CD4-positive, alpha-beta T cell treated with Interleukin-1 beta for 1 hour (primary cell): ENCODE measurements around the gene ZC3H12D.
"Not testable (repeated sequence)": the region's sequence is repeated elsewhere in the genome, so short reads cannot be mapped to it uniquely, and the experiment has no call there.

Experiments used
- DNase-seq, 2 donors: peaks; one replicate each; pipeline ENCODE4 v3.0.0-alpha.2; 2020 to 2022

Gene ZC3H12D

DNA sequence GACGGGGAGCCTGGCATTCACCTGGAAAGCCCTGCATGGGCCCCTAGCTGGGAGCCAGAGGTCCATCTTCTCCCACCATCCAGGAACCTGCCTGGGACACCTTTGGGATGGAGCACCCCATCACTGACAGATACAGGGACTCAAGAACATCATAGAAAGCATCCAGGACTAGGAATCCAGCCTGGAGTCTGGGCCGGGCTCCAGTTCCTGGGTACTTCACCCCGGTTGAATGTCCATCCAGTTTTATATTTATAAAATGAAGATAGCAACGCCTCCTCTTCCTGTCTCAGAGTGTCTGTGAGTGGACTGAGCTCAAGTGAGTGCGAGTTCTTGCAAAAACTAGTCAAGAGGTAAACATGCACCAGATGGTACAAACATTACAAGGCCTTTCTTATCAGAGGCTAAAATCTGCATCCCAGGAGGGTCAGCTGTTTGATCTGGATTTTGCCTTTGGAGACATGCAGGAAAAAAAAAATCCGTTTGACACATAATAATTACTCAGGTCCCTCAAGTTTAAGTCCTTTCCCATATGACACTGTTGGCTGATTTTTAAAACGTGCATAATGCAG lies 27.4 kb downstream of the ZC3H12D start:
- no peak for DNase-seq

DNA sequence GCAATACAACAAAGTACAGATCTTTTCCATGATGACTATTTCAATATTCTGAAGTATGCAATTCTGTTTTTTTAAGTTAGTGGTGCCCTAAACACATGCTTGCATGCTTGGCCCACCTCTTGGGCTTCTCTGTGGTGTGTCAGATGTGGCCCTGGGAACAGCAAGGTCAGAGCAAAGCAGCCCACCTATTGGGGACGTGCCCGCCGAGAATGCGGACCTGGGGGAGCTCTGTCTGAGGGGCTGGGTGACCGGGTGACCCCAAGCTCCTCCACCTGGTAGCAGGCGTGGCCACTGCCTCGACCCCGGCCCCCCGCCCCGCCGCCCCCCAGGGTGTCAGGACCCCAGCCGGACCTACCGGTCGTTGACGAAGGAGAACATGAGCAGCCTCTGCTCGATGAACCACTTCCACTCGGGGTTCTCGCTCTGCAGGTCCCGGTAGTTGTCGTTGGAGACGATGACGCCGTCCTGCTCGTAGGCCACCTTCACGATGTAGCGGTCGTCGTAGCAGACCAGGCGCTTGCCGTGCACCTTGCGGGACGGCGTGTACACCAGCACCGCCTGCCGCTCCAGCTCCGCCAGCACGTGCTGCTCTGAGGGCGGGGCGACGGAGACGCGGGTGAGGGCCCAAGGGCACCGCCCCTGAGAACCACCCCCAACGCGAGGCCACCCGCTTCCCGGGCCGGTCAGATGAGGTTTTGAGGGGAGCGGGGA lies 28.3 kb downstream of the ZC3H12D start:
- no peak for DNase-seq

DNA sequence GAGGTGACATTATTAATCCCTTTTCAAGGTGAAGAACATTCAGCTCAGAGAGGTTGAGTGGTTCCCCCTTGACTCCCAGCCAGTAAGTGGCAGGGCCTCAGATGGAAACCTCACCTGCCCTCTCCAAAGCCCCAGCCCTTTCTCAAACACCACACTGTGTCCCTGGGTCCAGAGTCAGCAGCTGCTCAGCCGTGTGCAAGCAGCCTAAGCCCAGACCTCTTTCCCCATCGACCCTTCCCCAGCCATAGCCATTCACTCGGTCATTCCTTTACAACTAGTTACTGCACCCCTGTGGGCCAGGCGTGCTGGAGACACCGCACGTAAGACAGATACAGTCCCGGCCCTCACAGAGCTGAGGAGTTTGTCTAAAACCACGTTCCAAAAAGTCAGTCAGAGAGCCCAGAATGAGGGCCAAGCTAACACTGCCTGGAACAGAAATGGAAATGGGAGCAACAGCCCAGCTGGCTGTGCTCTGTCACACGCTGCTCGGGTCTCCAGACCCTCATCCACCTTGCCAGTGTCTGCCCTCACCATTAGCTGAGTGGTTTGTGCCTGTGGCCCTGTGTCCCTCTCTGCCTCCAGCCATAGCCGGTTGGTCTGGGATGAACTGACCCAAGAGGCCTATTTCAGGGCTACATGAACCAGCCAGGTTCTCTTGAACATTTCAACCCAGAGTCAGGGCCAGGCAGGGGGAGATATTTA lies 29.6 kb downstream of the ZC3H12D start:
- no peak for DNase-seq

DNA sequence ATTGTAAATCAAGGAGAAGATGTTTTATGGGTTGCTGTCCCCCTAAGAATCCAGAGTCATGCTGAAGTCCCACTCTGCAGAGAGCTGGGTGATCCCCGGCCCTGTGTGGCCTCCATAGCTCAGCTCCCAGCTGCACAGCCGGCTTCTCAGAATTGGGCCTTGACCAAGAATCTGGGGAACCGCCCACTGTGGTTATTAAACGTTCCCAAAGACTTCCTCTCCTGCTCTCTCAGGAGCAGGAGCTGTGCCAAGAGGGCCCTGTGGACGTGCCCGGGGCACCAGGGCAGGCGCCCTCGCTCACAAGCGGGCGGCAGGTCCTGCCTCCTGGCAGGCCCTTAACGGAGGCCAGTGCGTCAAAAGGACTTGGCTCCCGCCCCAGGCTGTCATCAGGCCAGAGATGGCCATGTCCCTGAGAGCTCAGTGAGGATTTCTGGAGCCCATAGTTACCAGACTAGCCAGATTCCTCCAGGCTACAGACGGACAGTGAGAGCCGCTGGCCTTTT lies 30.4 kb downstream of the ZC3H12D start:
- DNase-seq = no peak

DNA sequence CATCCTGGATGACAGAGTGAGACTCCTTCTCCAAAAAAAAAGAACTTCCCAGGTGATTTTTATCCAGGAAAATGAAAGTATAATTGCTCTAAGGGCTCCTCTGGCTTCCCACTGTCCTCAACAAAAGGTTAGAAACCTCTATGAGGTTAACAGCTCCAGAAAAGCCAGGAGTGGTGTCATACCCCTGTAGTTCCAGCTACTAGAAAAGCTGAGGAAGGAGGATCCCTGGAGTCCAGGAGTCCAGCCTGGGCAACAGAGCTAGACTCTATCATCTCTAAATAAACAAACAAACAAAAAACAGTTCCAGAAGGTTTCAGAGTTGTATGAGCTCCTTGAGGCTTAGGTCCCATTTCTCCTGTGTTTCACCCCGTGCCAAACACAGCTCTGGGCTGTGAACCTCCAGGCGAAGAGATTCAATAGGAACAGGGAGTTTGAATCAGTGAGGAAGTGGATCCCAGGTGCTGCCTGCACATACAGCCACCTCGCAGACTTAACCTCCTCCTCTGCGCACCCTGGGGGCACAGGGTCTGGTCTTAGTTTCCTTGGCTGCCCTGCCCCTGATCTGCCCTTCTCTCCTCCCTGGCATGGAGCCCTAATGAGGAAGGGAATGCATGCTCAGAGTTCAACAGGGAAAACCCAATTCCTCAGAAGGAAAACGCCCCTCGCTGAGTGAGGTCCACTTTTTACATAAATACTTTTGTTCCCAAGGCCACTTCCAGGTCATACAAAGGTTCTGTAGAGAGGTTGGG lies 31.0 kb downstream of the ZC3H12D start:
- DNase-seq = no peak

DNA sequence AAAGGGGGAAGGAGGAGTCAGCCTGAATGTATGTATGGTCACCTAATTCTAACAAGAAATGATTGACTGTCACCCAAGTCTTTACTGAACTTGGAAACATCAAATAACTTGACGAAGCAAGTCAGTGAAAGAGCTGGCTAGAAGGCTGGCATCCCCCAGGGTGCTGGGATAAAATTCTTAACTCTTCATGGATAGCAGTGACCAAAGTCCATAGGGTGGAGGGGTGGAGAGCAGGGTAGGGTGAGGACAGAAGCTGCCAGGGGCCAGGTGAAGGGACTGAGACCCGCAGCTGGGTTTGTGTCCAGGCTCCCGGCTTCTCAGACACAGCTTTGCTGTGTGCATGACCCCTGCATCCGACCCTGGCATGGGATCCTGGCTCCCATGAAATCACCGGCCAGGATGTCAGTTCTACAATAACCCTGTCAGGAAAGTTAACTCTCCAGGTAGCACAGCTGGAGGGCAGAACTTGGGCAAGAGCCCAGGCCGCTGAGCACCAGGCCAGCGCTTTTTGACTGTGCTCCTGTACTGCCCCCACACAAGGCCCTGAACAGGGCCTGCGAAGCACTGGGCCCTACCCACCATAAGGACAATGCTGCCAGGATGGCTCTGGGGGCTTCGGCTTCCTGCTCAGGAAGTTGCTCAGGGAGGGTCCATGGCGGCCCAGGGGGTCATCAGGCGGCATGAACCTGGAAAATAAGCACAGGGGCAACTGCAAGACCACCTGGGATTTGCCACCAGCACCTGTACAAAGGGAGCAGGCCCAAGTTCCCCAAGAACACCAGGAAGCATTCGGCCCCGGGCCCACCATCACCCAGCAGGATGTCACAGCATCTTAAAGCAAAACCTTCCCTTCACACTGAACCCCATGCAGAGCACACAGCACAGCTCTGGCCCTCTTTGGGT lies 32.5 kb downstream of the ZC3H12D start:
- no peak for DNase-seq

DNA sequence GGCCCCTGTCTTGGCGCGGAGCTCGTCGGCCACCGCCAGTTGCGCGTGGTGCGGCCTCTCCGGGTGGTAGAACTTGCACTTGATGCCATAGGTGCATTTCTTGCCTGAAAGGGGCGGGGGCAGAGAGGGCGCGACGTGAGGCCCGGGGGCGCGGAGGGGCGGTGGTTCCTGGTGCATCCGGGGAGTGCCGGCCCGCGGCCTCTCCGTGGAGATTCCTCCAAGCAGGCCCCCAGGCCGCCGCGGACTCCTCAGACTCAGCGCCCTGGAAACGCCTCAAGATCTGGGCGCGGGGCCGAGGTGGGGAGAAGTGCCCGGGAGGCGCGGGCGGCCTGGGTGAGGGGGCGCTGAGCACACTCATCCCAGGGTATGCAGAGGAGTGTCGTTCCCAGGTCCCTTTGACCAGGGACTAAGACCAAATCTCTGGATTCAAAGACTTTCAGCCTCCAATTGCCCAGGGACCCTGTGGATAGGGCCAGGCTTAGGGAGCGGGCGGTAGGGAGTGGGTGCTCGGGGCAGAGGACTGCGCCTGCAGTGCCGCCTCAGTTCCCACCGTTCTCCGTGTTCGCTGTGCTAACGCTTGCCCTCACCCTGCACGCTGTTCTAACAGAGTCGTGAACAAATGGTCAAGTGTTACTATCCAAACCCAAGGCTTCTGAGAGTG lies 33.3 kb downstream of the ZC3H12D start:
- DNase-seq = no peak

DNA sequence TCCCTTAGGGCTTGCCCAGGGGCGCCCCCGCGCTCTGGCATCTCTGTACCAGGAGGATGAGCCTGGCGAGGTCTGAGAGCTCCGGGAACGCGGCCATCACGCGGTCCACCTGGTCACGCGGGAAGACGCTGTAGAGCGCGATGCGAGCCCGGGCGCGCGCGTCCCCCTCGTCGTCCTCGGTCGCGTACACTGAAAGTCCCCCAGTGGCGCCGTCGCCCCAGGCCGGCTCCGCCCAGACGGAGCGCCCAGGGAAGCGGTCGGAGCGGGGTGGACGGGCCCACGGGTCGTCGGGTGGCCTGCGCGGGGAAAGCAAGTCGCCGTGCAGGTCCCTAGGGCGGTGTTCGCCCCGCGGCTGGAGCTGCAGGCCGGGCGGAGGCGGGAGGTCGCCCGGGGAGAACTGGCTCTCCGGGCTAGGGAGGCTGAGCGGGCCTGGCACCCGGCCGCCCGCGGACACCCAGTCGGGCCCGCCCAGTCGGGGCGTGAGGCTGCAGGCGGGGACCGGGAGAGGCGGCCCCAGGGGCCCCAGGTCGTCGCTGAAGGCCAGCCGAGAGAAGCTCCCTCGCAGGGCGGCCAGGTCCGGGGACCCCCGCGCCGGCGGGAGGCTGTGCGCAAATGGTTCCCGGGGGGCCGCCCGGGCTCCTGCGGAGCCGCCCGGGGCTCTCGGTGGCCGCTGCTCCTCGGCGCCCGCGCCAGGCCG lies 34.0 kb downstream of the ZC3H12D start:
- DNase-seq = no peak

DNA sequence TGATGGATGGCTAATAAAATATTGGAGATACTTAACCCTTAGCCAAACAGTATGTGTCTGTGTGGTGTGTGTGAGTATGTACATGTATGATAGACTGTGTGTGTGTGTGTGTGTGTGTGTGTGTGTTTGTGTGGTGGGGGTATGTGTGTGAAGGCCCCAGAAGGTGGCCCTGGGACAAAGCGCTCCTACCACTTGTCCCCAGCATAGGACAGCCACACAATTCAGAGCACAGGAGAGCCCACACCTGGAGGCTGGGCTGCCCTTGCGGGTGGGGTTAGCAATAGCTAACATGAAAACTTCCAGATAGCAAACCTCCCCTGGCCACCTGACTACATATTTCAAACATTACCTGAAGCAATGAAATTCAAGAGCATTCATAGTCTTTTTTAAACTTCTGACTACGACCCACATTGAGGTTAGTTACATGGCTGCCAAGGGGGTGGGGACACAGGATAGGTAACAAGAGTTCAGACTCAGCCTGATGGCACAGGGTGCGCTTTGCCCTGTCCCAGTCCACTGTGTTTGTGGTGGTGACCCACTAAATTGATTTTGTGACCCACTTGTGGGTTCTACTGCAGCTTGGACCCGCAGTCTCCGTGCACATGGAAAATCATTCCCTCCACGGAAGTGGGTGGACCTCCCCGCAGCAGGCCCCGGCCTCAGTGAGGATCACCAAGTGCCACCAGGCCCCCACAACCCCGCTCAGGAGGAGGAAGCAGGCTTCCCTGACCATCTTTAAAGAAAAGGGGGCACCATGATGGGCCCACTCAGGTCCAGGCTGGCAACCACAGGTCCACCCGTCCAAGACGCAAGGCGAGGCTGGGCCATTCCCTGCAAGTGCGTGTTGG lies 34.8 kb downstream of the ZC3H12D start:
- DNase-seq = no peak

DNA sequence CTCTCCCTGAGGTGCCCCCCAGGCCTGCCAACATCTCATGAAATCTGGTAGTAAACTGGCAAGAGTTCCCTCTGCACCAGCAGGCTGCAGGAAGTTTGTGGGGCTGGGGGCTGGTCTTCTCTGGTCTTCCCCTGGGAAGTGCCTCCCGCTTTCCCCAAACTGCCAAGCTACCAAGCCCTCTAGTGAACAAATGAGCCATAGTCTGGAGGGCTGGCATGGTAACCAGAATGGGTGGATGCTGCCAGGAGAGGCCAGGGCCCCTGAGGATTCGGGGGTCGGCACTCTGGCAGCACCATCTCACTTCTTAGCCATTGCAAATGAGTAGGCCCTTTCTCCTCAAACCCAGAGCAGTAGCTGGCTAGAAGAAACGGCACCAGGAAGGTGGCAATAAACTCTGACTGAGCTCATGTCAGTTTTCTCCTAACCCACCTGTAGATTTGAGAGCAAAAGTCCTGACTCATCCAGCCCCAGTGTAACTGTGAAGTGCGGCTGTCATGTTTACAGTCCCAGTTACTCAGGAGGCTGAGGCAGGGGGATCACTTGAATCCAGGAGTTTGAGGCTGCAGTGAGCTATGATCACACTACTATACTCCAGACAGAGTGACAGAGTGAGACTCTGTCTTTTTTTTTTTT lies 35.9 kb downstream of the ZC3H12D start:
- DNase-seq = no peak

DNA sequence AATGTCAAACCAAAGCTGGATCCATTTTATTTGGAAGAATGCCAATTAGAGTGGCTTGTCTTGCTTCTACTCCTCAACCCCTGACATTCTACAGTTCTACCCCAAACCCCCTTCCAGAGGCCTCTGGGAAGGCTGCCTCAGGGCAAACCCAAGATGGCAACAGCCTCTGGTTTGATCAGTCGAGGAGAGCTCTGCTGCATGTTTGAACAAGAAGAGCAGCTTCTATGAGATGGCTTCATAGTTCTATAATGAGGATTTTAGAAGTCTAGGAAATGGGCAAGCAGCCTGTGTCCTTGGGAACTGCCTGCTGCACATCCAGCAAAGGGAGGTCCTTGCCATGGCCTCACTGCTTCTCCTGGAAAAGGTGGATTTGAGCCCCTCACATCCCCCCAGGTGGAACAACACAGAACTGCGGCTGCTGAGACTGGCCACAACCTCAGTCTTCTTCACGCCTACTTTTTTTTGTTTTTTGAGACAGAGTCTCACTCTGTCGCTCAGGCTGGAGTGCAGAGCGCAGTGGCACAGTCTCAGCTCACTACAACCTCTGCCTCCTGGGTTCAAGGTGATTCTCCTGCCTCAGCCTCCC lies 37.9 kb downstream of the ZC3H12D start:
- no peak for DNase-seq

DNA sequence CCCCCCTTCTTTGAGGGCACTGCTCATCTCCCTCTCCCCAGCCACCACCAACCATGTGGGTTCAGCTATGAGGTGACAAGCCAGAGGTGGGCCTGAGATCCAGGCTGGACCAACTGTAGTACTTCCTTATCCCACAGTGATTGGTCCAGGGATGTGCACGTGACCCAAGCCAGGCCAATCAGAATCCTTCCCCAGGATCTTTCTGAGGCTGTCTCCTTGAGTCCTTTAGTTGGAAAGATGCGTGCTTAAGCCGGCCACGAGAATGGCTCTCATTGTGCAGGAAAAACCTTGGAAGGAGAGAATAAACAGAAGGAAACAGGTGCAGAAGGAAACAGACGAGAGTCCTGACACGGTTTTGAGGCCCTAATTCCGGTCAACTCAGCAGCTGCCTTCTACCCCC lies 39.2 kb downstream of the ZC3H12D start:
- DNase-seq = no peak

DNA sequence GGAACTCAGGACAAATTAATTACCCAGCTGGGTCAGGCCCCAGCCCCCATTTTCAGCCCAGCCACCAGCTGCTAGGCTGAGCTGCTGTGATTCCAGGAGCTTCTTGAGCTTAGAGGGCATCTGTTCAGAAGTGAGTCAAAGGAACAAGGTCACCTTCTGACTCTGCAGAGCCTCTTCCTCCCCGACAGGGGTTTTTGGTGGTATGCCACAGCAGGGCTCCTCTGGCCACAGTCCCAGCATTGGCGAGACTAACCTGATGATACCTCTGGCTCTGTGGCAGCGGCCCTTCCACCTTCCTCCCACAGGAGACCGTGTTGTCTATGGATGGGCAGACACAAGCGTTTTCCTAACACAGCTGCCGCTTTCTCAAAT lies 39.7 kb downstream of the ZC3H12D start:
- DNase-seq = no peak

DNA sequence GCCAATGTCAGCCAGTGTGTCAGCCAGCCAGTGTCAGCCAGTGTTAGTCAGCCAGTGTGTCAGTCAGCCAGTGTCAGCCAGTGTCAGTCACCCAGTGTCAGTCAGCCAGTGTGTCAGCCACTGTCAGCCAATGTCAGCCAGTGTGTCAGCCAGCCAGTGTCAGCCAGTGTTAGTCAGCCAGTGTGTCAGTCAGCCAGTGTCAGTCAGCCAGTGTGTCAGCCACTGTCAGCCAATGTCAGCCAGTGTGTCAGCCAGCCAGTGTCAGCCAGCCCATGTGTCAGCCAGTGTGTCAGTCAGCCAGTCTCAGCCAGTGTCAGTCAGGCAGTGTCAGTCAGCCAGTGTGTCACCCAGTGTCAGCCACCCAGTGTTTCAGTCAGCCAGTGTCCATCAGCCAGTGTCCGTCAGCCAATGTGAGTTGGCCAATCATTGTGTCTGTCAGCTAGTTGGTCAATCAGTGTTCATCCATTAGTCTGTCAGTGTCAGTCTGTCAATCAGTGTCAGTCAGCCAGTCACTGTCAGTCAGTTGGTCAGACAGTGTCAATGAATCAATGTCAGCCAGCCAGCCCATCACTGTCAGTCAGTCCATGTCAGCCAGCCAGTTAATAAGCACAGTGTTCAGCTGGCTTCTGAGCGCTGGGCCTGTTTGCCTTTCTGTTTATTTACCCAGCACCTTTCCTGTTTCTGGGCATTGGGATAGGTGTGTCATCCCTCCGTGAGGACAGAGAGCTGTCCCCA lies 40.3 kb downstream of the ZC3H12D start:
- not testable (repeated sequence) for DNase-seq

DNA sequence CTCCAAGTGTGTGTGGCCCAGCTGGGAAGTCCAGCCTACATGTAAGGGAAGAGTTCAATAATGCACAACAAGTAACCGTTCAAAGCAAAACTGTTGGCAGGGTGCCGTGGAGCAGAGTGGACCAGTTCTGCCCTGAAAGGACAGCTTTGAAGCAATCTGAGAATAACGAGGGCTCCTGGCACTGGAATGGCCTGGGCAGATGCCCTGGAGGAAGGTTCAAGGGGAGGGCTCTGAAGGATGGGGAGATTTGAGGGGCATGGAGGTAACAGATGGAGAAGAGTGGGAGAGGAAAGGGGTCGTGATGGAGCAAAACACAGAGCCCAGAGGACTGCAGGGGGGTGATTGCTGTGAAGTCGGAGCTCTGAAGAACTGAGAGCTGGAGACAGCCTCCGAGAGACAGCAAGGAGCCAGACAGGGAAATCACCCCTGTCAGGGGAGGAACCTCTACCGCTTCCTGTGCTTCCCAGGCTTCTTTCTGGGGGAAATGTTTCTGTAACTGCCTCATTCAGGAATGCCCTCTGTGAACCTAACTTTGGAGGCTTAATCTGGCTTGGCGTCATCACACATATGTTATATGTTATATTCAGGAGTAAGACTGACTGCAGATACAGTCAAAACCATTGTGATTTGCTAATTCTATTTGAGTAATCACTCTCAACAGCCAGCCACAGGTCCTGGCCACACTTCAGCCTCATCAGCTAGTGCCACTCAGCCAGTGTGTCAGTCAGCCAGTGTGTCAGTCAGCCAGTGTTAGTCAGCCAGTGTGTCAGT lies 41.2 kb downstream of the ZC3H12D start:
- DNase-seq = no peak

DNA sequence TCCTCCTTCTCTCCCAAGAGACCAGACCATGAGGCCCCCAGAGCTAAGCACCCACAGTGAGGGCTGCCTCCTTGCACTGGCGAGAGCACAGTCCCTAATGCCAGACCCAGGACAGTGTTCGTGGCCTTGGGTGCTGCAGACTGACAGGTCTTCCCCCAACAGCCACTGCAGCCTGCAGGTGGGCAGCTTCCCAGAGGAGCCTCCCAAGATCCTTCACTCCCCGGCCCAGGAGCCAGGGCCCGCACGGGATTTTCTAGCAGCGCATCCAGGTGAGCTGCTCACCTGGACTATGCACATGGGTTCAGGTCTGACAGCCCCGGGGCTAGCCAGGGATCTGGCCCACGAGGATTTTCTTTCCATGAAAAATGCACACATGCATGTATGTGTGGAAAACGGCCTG lies 43.1 kb downstream of the ZC3H12D start:
- DNase-seq = no peak

DNA sequence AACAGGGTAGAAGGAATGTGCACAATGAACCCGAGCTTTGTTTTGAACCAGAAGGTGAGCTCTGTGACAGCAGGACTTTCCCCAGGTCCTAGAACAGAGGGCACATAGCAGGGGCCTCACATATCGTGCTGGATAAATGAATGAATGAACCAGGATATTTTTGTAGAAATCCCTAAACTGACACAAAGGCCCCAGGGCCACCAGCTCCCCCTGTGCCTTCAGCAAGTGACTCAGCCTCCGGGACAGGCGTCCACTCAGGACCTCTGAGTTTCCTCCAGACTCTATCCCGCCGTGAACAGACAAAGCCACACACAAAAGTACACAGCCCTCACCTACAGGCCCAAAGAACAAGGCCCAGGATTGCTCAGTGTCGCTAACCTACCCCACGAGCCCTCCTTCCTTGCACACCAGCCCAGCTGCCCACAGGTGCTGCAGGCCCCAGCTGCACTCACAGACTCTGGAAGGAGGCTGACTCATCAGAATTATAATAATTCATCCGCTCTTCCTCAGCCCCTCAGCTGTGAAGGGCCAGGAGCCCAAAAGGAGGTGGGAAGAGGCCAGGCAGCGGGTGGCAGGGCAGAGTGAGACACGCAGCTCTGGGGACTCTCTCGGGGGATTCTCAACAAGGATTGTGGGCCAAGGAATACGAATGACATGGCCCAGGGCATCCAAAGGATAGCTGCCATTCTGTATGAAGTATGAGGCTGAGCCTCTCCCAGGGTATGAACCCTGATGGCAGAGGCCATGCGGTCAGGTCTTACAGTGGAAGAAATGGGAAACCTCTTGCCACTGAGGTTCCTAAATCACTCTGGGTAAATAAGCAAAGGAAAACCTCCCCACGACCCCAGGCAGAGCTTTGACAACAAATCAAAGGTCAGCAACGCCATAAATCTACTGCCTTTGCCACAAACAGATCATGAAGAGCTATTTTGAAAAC lies 43.8 kb downstream of the ZC3H12D start:
- DNase-seq = no peak
